NCI-H2227 treated with DMSO at 0.1 percent for 48 hours (cell line): ENCODE measurements around the gene MYL11.

Experiments used
- DNase-seq: peaks from one replicate; lab custom pipeline; 2025; lab: John Stamatoyannopoulos, UW

Gene MYL11

GRCh38 chr16:30354423-30355143, 20.0 kb upstream of the MYL11 start:
- DNase-seq, result no peak

- DNase-seq, result peak; percentile 98
These were observed 19.3 kb upstream of the MYL11 start, which contains the start of gene CD2BP2 for GRCh38 chr16:30355144-30355953. Gene CD2BP2 (minus strand): TSS chr16:30355308. CDS start chr16:30354681, 627 bp downstream.

GRCh38 chr16:30355954-30356308, 18.7 kb upstream of the MYL11 start:
- DNase-seq, result no peak

- peak; percentile 55 for DNase-seq
These were observed 18.1 kb upstream of the MYL11 start for GRCh38 chr16:30356401-30357084.

GRCh38 chr16:30357085-30357714, 17.4 kb upstream of the MYL11 start:
- no peak for DNase-seq

GRCh38 chr16:30357715-30358576, 16.7 kb upstream of the MYL11 start:
- DNase-seq, result no peak

- no peak for DNase-seq
These were observed 16.0 kb upstream of the MYL11 start for GRCh38 chr16:30358577-30358936.

- no peak for DNase-seq
These were observed 15.4 kb upstream of the MYL11 start for GRCh38 chr16:30358990-30359870.

- DNase-seq, result no peak
These were observed 14.8 kb upstream of the MYL11 start for GRCh38 chr16:30359871-30360170.

- DNase-seq, result no peak
These were observed 13.4 kb upstream of the MYL11 start for GRCh38 chr16:30361180-30361579.

- no peak for DNase-seq
These were observed 9.4 kb upstream of the MYL11 start for GRCh38 chr16:30365200-30365599.

GRCh38 chr16:30366511-30366910, 8.1 kb upstream of the MYL11 start:
- no peak for DNase-seq

- DNase-seq, result no peak
These were observed 7.1 kb upstream of the MYL11 start for GRCh38 chr16:30367349-30368009.

- DNase-seq, result peak; percentile 16
These were observed 6.3 kb upstream of the MYL11 start for GRCh38 chr16:30368122-30368791.

GRCh38 chr16:30368792-30369090, 5.9 kb upstream of the MYL11 start:
- DNase-seq, result no peak

GRCh38 chr16:30369091-30369937, 5.3 kb upstream of the MYL11 start:
- no peak for DNase-seq

- no peak for DNase-seq
These were observed 4.6 kb upstream of the MYL11 start for GRCh38 chr16:30369938-30370455.

GRCh38 chr16:30370456-30371247, 4.0 kb upstream of the MYL11 start, which contains the start of gene TBC1D10B:
Gene TBC1D10B (minus strand): TSS chr16:30370494. CDS start chr16:30370183, 311 bp downstream.
- DNase-seq, result peak; percentile 100
